ENCODE results near the gene SLC39A9. TPM values are rescaled to one million over a fixed set of nuclear protein-coding genes. Genes with fewer than 3 reads are reported as not detected.

SLC39A9 gene
- total RNA-seq, 1 experiment from 2014 or later: 39.8 TPM

DNA sequence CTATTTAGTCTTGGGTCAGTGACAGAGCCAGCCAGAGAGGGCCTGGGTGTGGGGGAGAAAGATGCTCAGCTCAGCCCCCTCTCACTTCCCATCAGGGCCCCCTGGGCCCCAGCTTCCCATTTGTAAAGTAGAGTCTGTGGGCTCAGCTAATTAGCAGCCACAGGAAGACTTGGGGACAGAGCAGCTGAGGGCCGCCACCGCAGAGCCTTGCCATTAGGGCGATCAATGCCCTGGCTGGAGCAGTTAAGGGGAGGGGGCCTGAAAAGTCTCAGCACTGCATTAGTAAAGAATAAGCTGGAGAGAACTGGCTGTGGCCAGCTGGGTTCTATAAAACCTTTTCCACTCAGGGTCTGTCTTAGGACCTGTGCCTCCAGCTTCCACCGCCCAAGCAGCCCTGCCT lies 88.7 kb downstream of the SLC39A9 start:
- Histone ChIP-seq H3T11ph (ENCODE audit: low read length) (no peak overlapping the region), H3K23ac (ENCODE audit: insufficient read length, low read depth, low read length) (no peak overlapping the region), H2BK12ac (ENCODE audit: insufficient read length, low read depth, low read length) (no peak overlapping the region), H2AFZ (ENCODE audit: low read length) (no peak overlapping the region), H2BK20ac (ENCODE audit: low read depth, low read length, poor library complexity, severe bottlenecking) (no peak overlapping the region), H3K27ac (ENCODE audit: insufficient read length, low read depth, low read length) (no peak overlapping the region), H4K5ac (ENCODE audit: insufficient read length, low read depth, low read length) (no peak overlapping the region), H3K4me1 (ENCODE audit: insufficient read depth, low read length) (no peaks in the 10 kb centered on the region), H2BK5ac (ENCODE audit: insufficient read length, low read length) (no peak overlapping the region), H4K8ac (replicated peaks; ENCODE audit: insufficient read length, low read depth, low read length) (no peak overlapping the region), H3K79me2 (ENCODE audit: insufficient read depth, low read length) (no peaks in the 10 kb centered on the region), H3K79me1 (ENCODE audit: insufficient read depth, low read depth, low read length, poor library complexity, severe bottlenecking) (no peaks in the 10 kb centered on the region), H3K18ac (ENCODE audit: insufficient read length, low read depth, low read length) (no peak overlapping the region), H3K9ac (ENCODE audit: extremely low read depth, insufficient read length, low read length) (no peak overlapping the region), H2AK5ac (ENCODE audit: insufficient read length, low read length) (no peak overlapping the region), H3K56ac (ENCODE audit: insufficient read length, low read depth, low read length) (no peak overlapping the region), H4K91ac (ENCODE audit: insufficient read length, low read depth, low read length) (no peak overlapping the region), H3K27me3 (ENCODE audit: insufficient read depth, low read length) (peaks cover 26% of the 10 kb centered on the region; the same call in 1 of the 2 replicates), H3K23me2 (ENCODE audit: insufficient read length, low read depth, low read length, poor library complexity, severe bottlenecking) (peaks cover 13% of the 10 kb centered on the region), H3K14ac (ENCODE audit: insufficient read depth, low read length) (no peak overlapping the region), H4K20me1 (ENCODE audit: control insufficient read depth, insufficient read depth, insufficient read length) (no peaks in the 10 kb centered on the region), H2BK120ac (ENCODE audit: low read depth, low read length, poor library complexity, severe bottlenecking) (no peak overlapping the region), H3K4ac (ENCODE audit: low read depth, low read length) (no peak overlapping the region), H2BK15ac (ENCODE audit: low read depth, low read length) (no peak overlapping the region), H3K9me3 (ENCODE audit: control insufficient read depth, low read depth, low read length) (no peaks in the 10 kb centered on the region), H3K4me2 (ENCODE audit: insufficient read depth, insufficient read length, low read length) (no peak overlapping the region)
- DNase-seq: no peak
- no peak overlapping the region for H3K27ac Mint-ChIP-seq
- TF ChIP-seq, protein P1, sequence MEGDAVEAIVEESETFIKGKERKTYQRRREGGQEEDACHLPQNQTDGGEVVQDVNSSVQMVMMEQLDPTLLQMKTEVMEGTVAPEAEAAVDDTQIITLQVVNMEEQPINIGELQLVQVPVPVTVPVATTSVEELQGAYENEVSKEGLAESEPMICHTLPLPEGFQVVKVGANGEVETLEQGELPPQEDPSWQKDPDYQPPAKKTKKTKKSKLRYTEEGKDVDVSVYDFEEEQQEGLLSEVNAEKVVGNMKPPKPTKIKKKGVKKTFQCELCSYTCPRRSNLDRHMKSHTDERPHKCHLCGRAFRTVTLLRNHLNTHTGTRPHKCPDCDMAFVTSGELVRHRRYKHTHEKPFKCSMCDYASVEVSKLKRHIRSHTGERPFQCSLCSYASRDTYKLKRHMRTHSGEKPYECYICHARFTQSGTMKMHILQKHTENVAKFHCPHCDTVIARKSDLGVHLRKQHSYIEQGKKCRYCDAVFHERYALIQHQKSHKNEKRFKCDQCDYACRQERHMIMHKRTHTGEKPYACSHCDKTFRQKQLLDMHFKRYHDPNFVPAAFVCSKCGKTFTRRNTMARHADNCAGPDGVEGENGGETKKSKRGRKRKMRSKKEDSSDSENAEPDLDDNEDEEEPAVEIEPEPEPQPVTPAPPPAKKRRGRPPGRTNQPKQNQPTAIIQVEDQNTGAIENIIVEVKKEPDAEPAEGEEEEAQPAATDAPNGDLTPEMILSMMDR (conservative IDR thresholded peaks at IDR 0.05): no peak
- peaks cover 15 to 19% of the 10 kb centered on the region in 2 experiments for H3K4me1 Mint-ChIP-seq
- 0 out of 5 replicates have a peak, but pooled peaks cover 0 to 2% of the 10 kb centered on the region in 2 experiments for H3K9me3 Mint-ChIP-seq
- H3K27me3 Mint-ChIP-seq (ENCODE audit: low read depth): peaks cover 65% of the 10 kb centered on the region
- no CpG with 5 or more reads among the region's 4 CpGs for WGBS (ENCODE audit: extremely low coverage, insufficient read length, low lambda C conversion rate)
- no peaks in the 10 kb centered on the region; a peak in 1 of 7 replicates for H3K36me3 Mint-ChIP-seq (ENCODE audit: insufficient read depth in 1 of 3, low read depth in 3 of 3)
- no peak overlapping the region for H3K4me3 Mint-ChIP-seq
